Tibial nerve (tissue), 4 donors: Measurements from ENCODE around the gene EYA2.

Experiments used
- EP300 ChIP-seq, 2 donors: sonication (generic); formaldehyde crosslinking; IDR thresholded peaks; one replicate each; pipeline ENCODE4 v1.6.1; 2017; ENCODE audit warnings: antibody characterized with exemption in 2 of 2, mild to moderate bottlenecking in 1 of 2
- POLR2A ChIP-seq, 2 donors: fragments of 450-650 bp; IDR thresholded peaks; one replicate each; pipeline ENCODE4 v1.6.1; 2017; ENCODE audit warnings: antibody characterized with exemption in 2 of 2, mild to moderate bottlenecking in 2 of 2, moderate library complexity in 2 of 2
- TF ChIP-seq, protein P1 (sequence below), 5 experiments: fragments of 200-600 bp in 3 of 5; fragments of 450-650 bp in 2 of 5; sonication (generic) in 3 of 5; IDR thresholded peaks; one replicate each; pipeline ENCODE4 v1.5.1; 2016 to 2019; ENCODE audit warnings: antibody characterized with exemption in 5 of 5, mild to moderate bottlenecking in 3 of 5, moderate library complexity in 2 of 5

- TF ChIP-seq POLR2A (IDR thresholded peaks at IDR 0.05): no peak
- TF ChIP-seq, protein P1, sequence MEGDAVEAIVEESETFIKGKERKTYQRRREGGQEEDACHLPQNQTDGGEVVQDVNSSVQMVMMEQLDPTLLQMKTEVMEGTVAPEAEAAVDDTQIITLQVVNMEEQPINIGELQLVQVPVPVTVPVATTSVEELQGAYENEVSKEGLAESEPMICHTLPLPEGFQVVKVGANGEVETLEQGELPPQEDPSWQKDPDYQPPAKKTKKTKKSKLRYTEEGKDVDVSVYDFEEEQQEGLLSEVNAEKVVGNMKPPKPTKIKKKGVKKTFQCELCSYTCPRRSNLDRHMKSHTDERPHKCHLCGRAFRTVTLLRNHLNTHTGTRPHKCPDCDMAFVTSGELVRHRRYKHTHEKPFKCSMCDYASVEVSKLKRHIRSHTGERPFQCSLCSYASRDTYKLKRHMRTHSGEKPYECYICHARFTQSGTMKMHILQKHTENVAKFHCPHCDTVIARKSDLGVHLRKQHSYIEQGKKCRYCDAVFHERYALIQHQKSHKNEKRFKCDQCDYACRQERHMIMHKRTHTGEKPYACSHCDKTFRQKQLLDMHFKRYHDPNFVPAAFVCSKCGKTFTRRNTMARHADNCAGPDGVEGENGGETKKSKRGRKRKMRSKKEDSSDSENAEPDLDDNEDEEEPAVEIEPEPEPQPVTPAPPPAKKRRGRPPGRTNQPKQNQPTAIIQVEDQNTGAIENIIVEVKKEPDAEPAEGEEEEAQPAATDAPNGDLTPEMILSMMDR (IDR thresholded peaks at IDR 0.05): no peak
- TF ChIP-seq EP300 (IDR thresholded peaks at IDR 0.05): no peak
These were observed 201.0 kb downstream of the EYA2 start for GRCh38 chr20:47095690-47096089.
